TTC549 (cell line): Measurements from ENCODE around the gene LIN28A.
"Not testable (repeated sequence)": the region's sequence is repeated elsewhere in the genome, so short reads cannot be mapped to it uniquely, and the experiment has no call there.

Experiments used
- FAIRE-seq: peaks from 2 replicates; lab custom pipeline; 2012; peaks lifted over from hg19 to GRCh38; lab: Jason Lieb, UNC

The LIN28A gene, protein sequence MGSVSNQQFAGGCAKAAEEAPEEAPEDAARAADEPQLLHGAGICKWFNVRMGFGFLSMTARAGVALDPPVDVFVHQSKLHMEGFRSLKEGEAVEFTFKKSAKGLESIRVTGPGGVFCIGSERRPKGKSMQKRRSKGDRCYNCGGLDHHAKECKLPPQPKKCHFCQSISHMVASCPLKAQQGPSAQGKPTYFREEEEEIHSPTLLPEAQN

GRCh38 chr1:26410706-26411623 lies at the start of gene LIN28A:
TSS of gene LIN28A (plus strand) at chr1:26410817. CDS start at chr1:26410892, 75 bp downstream.
- no peak for FAIRE-seq

- no peak for FAIRE-seq
These were observed 49.0 kb upstream of the LIN28A start for GRCh38 chr1:26361605-26362122.

DNA sequence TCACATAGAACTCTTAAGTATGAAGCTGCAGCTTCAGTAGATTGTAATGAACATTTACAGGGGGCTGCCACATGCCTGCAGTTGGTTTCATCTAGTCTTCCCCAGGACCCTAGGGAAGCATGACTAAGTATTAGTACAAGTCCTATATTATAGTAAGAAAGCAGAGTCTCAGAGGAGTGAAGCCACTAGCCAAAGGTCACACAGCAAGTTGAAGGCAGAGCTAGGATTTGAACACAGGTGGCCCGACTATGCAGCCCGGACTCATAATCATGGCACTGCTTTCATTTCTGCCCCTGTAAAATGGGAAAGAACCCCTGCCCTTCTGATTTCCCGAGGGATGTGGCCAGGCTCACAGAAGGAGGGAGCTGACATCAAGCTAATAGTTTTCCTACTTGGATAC lies 48.3 kb upstream of the LIN28A start:
- no peak for FAIRE-seq

DNA sequence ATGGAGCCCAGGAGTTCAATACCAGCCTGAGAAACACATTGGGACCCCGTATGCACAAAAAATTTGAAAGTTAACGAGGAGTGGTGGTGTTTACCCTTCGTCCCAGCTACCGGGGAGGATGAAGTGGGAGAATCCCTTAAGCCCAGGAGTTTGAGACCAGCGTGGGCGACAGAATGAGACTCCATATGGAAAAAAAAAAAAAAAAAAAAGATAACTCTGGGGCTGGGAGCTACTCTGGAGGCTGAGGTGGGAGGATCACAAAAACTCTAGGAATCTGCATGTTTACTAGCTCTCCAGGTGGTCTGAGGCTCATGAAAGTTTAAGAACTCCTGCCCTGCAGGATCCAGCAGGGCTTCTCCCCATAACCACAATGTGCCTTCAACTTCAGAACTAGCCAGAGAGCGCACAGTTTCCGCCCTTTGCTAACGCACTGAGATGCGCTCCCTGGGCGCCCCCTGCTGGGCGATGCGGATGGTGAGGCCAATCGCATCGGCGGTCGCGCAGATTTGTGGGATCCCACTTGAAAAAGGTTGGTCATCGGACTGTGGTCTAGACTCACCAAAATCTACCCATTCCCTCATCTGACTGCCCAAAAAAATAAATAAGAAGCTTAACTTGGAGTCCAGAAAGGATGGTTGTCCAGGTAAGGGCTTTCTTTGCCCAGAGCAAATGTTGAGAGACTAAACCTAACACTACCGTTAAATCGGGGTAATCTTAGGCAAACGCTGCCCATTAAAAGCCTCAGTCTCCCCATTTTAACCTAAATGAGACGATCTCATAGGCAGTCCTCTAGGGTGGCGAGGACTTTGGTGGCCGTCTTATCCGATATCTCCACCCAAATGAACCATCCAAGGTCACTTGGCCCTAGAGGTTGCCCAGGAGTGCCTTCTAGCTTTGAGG lies 46.8 kb upstream of the LIN28A start:
- FAIRE-seq, result no peak

DNA sequence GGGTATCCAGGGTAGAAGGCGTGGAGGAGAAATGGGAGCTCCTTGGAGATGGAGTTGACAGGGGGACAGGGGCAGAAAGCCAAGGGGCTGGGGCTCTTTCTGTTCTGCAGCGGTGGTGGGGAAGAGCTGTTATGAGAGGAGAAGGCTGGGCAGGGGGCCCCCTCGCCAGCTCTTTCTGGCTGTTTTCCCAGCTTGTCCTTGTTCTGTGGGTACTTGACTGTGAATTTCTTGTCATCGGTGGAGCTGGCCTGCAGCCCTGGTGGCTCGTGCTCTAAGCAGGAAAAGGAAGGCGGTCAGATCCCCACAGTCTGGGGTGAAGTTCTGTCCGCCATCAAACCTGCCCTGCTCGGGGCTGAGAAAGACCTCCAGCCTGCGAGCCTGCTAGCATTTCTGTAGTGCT lies 45.7 kb upstream of the LIN28A start:
- no peak for FAIRE-seq

GRCh38 chr1:26367441-26367840 lies 43.2 kb upstream of the LIN28A start:
- FAIRE-seq, result no peak

- FAIRE-seq, result no peak
These were observed 42.6 kb upstream of the LIN28A start for GRCh38 chr1:26368006-26368405.

DNA sequence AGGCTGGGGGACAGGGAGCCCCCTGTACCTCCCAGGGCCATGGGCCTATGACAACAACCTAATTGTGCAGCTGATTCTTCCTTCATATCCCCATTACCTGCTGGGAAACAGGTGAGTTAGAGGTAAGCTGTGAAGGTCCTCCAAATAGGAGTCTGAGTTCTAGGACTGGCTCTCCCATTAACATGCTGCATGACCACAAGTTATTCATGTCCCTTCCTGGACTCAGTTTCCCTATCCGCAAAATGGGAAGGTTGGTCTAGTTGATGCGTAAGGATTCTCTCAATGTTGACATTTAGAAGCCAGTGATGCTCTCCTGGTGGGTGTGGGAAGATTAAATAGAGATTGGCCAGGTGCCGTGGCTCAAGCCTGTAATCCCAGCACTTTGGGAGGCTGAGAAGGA lies 42.1 kb upstream of the LIN28A start:
- FAIRE-seq, result no peak

DNA sequence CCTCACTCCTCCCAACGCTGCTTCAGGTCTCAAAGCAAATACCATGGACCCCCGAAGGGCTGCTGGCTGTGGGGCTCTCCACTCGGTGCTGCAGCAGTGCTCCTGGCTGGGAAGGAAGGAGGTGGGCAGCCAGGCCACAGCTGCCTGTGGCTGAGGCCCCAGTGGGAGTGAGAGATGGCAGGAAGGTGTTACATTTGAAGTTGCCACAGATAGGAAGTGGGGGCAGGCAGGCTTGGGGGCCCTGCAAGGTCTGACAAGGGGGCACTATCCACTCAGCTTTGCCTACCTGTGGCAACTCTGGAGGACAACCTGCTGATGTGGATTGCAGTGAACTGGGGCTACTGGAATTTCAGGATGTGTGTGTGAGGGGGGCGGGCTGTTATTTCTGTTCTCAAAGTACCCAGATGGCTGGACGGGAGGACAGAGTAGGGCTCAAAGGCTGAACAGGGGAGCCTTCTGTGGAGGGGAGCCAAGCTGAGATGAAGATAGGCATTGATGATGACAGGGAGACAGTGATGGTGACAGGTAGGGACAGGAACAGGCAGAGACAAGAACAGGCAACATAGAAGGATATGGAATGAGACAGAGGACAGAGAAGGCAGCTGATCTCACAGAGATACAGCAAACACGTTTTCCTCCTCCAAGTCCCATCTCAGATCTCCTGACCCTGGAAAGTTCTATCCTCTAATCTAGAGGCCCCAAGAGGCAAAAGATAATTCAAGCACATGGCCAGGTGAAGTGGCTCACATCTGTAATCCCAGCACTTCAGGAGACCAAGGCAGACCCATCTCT lies 39.8 kb upstream of the LIN28A start:
- no peak for FAIRE-seq

GRCh38 chr1:26372039-26372438 lies 38.6 kb upstream of the LIN28A start:
- no peak for FAIRE-seq

DNA sequence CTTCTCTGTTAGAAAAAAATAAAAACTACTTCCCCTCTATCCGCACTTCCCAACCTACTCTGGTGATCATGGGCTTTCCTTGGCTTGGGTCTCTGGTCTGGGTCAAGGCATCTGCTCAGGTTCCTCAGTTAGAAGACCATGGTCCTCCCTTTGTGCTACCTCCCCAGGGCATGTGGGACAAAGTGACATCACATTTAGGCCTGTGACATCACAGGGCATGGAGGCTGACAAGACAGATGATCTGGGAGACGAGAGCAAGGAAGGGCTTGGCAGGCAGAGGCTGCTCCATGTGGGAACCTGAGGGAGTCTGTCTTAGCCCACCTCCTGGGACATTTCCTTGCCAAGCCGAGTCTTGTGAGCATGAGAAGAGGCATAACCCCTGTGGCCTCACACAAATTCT lies 38.0 kb upstream of the LIN28A start, which contains the start of gene ZNF683:
Gene ZNF683 (minus strand): TSS at position 140 of the 400 bp plus-strand sequence. CDS start 4,179 bp downstream, outside the sequence.
- FAIRE-seq, result not testable (repeated sequence)

DNA sequence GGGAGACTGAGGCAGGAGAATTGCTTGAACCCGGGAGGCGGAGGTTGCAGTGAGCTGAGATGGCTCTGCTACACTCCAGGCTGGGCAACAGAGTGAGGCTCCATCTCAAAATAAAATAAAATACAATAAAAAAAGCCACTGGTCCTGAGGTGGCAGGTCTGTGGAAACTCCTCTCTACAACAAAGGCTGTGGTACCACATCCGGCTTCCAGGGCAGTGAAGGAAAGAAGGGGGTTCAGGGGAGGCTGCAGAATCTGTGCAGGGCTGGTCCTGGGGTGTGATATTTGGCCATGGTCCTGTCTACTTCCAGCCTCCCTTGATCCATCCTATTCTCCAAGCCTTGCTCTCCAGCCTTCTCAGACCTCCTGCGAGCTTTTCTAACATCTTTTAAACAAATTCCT lies 37.3 kb upstream of the LIN28A start:
- FAIRE-seq, result no peak

GRCh38 chr1:26373789-26374188 lies 36.8 kb upstream of the LIN28A start:
- FAIRE-seq, result no peak

GRCh38 chr1:26374361-26374760 lies 36.3 kb upstream of the LIN28A start:
- not testable (repeated sequence) for FAIRE-seq

- no peak for FAIRE-seq
These were observed 35.5 kb upstream of the LIN28A start for GRCh38 chr1:26375081-26375480.

GRCh38 chr1:26376050-26376449 lies 34.6 kb upstream of the LIN28A start:
- no peak for FAIRE-seq

DNA sequence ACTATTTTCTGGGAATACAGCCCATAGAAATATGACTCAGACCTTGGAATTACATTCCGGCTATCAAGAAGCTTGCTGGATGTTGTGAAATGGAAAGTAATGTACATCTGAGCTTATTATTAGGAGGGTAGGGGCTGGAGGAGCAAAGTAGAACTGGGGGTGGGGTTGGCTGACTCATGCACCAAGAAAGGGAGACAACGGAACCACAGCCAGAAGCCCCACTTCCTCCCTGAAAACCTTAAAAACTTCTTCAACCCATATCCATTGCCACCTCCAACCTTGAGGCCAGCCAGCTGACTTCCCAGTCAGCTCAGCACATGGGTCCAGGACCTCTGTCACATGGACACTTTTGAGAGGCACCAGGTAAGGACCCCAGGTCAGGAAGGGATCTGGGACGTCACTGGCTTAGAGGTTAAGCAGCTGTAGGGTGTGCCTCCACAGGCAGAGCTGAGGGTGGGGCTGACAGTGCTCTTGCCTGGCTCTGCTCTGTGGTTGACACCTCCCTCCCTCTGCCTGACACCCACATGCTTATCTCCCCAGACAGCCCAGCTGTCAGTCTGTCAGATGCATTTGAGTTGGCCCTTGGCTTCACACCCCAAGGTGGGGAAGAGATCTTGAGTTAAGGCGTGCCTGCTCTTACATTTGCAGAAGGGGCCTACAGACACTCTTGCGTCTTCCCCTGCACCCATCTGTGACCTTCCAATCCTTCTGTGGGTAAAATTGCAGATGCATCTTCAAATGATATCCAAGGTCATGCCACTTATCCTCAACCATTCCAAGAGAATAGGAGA lies 32.3 kb upstream of the LIN28A start:
- FAIRE-seq, result no peak

DNA sequence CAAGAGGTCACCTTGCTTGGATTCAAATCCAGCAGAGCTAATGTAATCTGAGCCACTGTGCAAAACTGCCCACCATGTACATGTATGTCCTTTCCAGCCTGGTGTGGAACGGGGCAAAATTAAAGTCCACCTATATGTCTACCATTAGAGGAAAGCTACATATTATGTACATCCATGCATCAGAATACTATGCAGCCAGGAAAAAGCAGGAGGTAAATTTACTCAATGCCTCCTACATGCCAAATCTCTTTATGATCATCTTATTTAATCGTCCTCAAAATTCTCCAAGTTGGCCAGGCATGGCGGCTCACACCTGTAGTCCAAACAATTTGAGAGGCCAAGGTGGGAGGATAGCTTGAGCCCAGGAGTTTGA lies 31.8 kb upstream of the LIN28A start:
- no peak for FAIRE-seq

DNA sequence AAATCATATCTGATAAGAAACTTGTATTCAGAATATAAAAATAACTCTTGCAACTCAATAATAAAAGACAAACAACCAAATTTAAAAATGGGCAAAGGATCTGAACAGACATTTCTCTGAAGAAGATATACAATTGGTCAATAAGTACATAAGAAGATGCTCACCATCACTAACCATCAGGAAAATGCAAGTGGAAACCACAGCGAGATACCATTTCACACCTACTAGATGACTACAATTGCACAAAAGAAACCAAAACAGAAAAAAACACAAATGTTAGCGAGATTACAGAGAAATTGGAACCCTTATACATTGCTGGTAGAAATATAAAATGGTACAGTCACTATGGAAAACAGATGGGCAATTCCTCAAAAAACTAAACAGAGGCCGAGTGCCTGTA lies 26.5 kb upstream of the LIN28A start:
- FAIRE-seq, result no peak

- FAIRE-seq, result not testable (repeated sequence)
These were observed 25.6 kb upstream of the LIN28A start for GRCh38 chr1:26385063-26385462.

GRCh38 chr1:26387447-26387846 lies 23.2 kb upstream of the LIN28A start:
- FAIRE-seq, result no peak
